GM19463 (cell line): Measurements from ENCODE around the gene FER1L5.

Experiments
- ATAC-seq: cut with Tn5 transposase; IDR thresholded peaks from one replicate; pipeline ENCODE4 v1.9.1; 2021; ENCODE audit warnings: mild to moderate bottlenecking, moderate library complexity; ENCODE audit not compliant: unreplicated experiment

Gene FER1L5

DNA sequence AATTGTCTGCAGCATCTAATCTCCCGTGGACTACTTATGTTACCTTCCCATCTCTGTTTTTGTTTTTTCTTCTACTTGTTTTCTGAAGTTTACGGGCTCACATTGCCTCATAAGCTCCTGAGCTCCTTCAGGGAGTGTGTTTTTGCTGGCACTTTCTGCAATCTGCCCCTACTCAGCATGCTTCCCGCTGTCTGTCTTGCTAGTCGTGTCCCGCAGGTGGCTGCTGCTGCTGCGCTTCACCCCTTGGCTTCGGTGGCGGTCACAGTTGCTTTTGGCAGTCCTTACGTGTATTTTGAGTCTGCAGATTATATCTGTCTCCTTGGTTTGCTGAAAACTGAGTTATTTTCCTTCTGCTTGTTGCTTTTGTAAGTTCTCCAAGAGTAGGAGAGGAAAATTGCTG, 37.3 kb downstream of the FER1L5 start:
- no peak for ATAC-seq

DNA sequence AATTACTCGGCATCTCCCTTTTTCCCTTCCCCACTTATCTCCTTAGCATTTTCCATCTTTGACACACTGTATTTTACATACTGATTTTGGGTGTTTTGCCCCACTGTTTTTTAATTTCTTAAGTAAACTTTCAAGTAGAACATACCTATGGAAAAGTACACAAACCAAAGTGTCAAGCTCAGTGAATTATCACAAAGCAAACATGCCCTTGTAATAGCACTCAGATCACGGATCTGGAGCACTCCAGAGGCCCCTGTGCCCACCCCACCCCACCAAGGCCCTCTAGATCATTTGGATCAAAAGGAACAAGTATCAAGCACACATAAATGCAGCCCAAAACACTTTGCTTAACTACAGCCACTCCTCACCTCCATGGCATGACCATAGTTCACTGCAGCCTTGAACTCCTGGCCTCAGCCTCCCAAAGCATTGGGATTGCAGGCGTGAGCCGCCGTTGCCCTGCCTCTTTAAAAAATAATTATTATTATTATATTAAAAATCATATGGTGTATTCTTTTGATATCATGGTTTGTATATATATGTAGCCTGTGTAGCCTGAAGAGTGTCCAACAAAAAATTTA, 38.1 kb downstream of the FER1L5 start:
- ATAC-seq, result no peak

DNA sequence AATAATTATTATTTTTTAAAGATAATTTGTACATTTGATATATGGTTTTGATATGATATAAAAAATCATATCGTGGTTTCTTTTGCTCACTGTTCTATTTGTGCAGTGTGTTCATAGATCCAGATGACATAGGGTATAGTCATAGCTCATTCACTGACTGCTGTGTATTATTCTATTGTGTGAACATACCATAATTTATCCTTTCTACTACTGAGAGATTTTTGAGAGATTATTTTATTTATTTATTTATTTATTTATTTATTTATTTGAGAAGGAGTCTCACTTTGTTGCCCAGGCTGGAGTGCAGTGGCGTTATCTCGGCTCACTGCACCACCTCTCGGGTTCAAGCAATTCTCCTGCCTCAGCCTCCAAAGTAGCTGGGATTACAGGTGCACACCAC, 39.0 kb downstream of the FER1L5 start:
- ATAC-seq, result no peak

DNA sequence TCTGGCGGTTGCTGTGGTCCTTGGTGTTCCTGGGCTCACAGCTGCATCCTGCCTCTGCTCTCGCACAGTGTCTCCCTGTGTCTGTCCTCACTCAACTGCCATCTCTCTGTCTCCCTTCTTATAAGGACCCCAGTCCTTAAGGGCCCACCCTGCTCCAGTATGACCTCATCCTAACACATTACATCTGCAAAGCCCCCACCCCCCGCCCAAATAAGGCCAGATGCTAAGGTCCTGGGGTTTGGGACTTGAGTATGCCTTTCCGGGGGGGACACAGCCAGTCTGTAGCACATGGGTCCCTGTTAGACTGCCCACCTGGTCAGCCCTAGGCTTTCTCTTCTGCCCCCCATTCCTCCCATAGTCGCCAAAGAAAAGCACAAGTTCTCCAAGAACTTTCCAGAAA, 40.7 kb downstream of the FER1L5 start:
- no peak for ATAC-seq

DNA sequence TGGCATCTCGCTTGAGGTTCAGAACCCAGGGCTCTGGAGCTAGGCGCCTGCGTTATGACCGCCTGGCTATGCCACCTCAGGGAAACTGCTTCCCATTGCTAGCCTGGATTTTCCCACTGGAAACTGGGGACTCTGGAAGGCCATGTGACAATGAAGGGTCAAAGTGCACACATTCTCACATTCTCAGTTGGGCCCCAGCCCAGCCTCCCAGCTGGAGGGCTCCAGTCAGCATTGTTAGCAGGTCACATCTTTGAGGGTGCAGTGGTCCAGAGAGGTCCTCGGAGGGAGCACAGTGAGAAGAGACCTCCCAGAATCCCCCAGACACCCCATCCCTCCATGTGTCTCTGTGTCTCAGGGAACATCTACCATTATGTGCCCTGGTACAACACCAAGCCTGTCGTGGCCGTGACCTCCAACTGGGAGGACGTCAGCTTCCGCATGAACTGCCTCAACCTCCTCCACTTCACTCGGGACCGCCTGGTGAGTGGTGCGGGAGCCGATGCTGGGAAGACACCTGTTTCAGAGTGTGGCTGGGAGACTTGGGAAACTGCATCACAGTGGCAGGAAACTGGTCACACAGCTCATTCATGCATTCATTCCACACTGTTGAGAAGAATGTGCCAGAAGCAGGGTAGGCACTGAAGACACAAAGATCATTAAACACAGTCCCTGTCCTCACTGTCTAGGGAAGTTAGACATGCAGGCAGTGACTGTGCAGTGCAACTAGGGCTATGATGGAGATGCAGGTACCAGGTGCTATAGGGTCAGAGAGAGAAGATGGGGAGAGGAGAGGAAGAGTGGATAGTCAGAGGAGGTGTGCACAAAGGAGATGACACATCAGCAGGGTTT, 41.6 kb downstream of the FER1L5 start:
- ATAC-seq, result no peak

DNA sequence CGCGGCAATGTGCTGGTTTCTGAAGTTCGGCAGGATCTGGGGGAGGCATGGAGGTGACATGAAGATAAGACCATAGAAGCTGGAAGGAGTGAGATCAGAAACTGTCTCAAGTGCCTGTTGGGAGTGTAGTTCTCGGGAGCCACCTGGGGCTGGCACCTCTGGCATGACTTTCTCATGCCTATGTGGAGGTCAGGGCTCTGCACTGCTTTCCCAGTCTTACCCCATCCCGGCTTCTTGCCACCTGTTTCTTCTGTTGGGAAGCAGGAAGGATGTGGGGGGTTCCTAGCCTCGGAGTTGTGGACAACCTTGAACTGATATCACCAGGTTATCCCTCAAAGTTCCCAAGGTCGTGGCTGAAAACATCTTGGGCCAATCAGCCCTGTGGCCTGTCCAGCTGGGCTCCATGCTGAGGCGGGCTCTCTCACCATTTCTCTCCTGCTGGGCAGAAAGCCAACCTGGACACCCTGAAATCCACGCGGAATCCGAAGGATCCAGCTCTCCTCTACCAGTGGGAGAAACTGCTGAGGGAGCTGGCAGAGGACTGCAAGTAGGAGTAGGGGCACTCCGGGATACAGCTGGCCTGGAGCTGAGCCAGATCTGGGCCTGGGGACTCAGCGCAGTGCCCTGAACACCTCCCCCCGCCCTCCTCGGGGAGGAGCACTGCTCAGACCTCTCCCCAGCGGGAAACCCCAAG, 42.5 kb downstream of the FER1L5 start:
- ATAC-seq, result no peak

DNA sequence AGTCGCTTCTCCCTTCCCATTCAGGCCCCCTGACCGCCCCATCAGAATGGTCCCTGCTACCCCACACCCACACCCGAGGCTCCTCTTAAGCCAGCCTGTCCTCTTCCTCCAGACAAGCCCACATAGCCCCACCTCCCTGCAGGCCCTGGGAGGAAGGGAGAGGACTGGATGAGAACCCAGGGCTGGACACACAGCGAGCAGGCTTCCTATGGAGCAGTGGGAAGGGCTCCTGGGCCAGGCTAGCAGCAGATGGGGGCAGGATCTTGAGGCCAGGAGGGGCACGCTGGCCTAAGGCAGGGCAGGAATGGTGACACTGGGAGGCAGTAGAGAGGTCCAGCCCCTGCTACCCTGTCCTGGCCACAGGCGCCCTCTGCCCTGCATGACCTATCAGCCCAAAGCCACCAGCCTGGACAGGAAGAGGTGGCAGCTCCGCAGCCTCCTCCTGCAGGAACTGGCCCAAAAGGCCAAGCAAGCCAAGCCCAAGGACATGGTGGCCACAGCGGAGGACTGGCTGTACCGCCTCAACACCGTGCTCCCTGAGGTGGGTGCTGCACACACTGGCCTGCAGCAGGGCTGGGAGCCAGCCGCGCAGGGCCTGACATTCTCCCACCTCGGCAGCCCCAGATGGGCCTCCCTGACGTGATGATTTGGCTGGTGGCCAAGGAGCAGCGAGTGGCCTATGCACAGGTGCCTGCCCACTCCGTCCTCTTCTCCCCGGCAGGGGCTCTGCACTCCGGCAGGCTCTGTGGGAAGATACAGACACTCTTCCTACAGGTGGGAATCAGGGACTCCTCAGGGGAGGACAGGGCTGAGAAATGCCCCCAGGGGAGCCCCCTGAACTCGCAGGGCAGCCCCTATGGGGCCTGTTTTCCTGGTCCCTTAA, 43.3 kb downstream of the FER1L5 start:
- no peak for ATAC-seq

DNA sequence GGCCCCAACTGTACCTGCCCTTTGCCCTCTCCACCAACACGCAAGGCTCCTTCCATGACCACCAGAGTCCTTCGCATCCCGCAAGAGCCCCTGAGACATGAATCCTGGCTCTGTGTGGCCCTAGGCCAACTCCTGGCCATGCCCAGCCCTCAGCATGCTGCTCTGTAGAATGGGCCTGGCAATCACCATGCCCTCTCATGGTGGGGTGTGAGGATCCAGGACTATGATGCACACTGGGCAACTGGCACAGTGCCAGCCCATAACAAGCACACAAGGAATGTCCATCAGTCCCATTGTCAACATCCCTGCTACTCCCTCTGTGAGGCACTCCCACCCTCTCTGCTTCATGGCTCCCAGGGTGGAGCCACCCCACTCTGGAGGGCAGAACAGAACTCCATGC, 44.7 kb downstream of the FER1L5 start:
- ATAC-seq, result no peak

DNA sequence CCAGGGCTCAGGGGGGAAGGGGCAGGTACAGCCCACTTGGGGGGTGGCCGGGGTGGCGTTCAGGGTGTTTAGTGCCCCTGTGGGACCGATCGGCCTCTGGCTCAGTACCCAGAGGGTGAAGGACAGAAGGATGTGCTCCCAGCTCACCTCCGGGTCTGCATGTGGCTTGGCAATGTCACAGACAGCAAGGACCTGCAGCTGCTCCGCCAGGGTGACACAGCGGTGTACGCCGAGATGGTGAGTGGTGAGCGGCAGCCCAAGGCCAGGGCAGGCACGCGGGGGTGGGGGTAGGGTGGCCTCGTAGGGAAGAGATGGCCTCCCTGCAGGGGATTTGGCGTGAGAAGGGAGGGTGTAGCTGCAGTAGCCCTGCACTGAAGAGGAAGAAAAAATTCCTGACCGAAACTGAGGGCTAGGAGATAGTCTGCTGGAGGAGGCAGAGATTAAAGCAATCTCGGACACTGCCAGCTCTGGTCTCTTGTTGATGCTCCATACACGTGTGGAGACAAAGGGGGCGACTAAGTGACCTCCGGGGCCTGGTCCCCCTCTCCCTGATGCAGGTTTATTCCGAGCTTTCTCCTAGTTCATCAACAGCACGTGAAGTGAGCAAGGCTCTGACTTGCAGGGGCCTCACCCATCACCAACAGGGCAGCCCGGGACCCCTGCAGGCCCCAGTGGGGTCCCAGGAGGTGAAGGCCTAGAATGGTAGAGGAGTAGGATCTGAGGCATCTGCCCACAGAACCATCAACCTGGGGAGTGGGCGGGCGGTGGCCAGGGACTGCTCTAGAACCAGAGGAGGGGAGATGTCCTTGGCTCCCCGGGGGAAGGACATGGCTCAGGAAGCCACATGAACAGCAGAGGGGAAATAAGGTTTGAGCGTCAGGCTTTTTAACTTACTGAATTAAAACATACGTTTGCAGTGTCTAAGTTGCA, 45.4 kb downstream of the FER1L5 start:
- ATAC-seq, result no peak

DNA sequence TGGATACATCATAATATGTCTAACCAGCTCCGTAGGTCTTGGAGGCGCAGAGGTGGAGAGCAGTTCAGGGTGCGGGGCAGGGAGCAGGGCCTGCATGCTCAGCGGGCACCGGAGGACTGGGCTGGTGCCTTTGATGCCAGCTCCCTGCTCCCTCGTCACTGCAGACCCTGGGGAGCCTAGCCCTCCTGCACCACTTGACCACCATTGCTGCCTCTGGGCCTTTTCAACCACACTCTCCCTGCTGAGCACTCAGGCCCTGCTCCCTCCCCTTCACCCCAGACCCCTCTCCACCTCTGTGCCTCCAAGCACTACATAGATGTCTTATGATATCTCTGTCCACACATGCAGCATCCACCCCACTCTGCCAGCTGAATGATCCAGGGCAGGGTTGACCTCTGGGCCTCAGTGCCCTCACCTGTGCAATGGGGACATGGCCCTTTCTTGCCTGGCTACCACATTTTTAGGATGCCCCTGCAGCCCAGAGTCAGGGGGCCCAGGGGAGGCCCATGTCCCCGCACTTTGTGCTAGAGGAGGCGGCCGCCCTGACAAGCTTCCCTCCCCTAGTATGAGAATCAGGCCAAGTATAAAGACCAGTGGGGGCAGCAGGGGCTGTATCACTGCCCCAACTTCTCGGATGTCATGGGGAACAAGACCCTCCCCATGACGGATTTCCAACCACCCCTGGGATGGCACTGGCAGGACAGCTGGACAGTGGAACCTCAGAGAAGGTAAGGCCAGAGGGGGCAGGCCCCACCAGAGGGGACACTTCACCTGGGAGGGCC, 46.3 kb downstream of the FER1L5 start:
- ATAC-seq, result no peak

DNA sequence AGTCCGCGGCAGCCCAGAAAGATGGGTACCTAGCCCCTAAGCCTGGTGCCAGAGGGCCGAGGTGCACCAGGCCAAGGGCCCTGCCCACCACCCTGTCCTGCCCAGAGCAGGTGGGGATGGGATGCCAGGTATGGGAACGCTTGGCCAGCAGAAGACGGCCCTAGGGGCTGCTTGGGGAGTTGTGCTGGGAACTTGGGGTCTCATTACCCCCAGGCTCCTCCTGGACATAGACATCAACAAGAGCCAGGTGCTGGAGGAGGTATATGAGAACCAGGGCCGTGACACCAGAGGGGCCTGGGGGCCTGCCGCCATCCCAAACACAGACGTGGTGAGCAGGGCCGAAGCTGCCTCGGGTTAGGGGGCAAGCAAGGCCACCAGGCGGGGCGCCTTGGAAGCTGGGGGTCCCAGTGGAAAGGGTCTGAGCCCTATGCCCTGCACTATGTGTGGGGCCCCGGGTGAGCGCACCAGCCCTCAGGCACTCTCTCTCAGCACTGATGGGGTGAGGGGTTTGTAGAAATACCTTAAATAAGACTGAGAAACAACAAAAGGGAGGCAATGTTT, 46.9 kb downstream of the FER1L5 start:
- no peak for ATAC-seq

DNA sequence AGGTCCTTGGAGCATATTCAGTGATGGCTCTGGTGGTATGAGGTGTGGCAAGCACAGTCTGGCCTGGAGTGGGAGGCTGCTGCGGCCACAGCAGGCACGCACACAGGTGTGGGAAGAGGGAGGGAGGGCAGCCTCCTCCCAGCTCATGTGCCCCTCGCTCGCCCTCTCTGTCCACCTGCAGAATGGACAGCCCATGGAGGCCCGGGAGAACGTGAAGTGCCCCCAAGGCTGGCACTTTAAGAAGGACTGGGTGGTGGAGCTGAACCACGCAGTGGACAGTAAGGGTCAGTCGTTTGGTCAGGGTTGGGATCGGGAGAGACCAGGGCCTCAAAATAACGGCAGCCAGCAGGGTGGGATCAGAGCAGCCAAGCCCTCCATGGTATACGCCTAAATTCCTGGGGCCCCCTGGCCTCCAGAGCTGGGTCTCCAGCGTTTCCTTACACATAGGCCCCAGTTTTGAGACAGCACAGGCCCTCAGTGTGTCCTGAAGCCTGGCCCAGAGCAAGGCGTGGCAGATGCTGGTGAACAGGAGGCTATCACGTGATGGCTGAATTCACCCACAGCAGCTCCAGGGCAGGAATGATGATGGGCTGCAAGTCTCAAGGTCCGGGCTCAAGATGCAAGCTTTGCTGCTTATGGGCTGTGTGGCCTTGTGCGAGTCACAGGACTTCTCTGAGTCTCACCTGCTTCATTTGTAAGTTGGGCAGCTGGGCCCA, 47.9 kb downstream of the FER1L5 start:
- ATAC-seq, result no peak

DNA sequence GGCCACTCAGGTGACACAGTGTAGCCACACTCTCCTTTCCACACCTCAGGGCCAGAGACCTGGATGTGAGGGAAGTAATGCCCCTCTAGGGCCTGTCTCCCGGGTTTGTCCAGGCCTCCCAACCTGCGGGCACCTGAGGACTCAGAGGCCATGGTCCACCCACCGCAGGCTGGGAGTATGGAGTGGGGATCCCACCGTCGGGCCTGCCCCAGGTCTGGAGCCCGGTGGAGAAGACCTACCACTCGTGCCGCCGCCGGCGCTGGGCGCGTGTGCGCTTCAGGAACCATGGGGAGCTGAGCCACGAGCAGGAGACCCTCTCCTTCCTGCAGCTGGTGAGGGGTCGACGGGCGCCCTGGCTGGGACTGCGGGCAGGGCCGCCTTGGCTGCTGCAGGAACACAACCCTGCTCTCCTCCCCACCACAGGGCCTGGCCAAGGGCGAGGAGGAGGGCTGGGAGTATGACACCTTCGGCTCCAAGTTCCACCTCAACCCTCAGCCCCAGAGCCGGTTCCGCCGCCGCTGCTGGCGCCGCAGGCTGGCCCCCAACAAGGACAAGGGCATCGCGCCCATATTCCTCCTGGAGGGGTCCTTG, 48.6 kb downstream of the FER1L5 start:
- ATAC-seq, result no peak

DNA sequence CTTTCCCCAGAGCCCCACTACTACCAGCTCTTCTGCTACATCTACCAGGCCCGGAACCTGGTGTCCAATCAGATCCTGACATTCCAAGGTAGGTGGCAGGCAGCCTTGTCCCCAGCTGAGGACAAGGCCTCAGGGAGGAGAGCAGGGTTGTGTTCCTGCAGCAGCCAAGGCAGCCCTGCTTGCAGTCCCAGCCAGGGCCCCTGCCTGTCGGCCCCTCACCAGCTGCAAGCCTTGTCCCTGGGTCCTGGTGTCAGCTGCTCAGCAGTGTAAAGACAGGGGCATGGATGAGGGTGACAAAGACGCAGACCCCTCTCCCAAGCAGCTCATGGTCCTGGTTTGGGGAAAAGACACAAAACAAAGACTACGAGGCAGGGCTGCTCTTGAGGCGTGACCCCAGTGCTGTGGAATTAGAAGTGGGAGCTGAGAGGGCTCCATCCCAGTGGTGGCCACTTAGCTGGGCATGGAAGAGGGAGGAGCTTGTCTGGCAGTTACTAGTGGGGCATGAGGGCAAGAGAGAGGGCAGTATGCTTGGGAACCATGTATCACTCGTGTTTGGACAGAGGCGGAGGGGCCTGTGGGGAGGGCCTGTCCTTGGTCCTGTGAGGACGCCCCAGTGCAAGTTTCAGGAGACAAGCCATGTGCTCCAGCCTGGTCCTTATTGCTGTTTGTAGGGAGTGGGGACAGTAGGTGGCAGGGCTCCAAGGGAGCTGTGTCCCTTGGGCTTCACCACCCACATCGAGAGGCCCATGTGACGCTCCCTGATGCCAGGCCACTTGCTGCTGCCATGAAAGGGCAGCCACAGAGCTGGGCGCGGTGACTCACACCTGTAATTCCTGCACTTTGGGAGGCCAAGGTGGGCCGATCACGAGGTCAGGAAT, 49.8 kb downstream of the FER1L5 start:
- no peak for ATAC-seq

DNA sequence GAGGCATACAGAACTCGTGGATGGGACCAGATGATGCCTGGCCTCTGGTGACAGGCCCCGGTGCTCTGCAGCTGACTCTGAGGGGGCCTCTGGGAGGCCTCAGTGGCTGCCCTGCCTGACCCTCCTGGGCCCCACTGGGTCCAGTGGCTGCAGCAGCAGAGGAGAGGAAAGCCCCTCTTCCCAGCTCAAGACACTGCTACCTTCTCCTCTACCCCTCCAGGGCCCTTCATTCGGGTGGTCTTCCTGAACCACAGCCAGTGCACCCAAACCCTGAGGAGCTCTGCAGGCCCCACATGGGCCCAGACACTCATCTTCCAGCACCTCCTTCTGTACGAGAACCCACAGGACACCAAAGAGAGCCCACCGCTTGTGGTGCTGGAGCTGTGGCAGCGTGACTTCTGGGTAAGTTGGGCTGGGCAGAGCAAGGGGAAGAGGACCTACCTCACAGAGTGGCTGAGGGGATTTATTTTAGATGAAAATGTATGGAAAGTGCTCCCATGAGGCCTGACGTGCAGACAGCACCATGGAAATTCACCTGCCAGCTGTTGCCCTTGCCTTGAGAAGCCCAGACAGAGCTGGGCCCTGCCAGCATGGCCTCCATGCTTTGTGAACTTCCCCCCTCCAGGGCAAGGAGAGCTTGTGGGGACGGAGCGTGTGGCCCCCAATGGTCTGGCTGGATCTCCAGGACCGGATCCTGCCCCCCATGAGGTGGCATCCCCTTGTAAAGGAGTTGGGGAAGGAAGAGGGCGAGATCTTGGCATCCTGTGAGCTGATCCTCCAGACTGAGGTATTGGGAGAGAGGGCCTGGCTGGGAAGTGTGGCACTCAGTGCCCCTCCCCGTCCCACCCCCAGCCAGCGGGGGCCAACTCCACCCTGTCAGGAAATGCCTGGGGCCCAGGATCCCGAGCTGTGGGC, 51.0 kb downstream of the FER1L5 start:
- no peak for ATAC-seq

DNA sequence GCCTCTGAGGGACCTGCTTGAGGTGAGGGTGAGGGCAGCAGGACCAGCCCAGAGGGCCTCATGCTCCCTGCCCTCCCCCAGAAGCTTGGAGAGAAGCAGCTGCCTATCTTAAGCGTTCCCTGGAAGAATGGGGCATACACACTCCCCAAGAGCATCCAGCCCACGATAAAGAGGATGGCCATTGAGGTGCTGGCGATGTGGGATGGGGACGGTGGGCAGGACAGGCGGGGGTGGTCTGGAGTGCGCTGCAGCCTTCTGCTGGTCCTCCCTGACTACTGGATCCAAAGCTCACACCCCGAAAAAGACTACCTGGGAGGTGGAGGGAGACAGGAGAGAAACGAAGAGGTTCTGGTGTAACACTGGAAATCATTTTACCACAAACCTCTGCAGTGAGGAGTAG, 51.7 kb downstream of the FER1L5 start:
- ATAC-seq, result no peak
